VCaP (cell line): ENCODE measurements around the gene TMEM44.

Source experiments
- H3K27ac ChIP-seq: fragments of 450-650 bp; 2 replicates; pipeline ENCODE4 v1.5.1; 2017
- CTCF ChIP-seq: fragments of 450-650 bp; conservative IDR thresholded peaks from 2 replicates; pipeline ENCODE4 v1.5.1; 2017; ENCODE audit warnings: mild to moderate bottlenecking, moderate library complexity

Gene TMEM44

DNA sequence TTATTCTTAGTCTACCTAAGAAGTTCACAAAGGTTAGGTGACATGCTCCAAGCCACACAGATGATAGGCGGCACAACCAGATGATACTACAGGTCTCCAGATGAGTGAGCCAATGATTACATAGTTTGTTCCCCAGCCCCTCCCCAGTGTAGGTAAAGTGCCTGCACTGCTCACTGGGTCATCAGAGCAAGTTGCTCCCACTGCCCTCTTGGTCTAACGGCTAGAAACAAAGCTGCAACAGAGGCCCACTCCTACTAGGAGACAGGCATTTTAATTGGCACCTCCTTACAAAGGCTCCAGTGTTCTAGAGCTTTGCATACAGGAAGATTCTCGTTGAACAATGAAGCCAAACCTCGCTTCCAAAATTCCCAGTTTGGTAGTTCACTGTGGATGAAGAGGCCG lies 47.3 kb downstream of the TMEM44 start:
- TF ChIP-seq CTCF = no peak
- no peak overlapping the region for H3K27ac ChIP-seq

GRCh38 chr3:194584866-194585265 lies 48.4 kb downstream of the TMEM44 start:
- no peak for TF ChIP-seq CTCF
- H3K27ac ChIP-seq = no peak overlapping the region

GRCh38 chr3:194584320-194584776 lies 48.9 kb downstream of the TMEM44 start:
- TF ChIP-seq CTCF = no peak
- H3K27ac ChIP-seq = peak overlapping the region; percentile 87

- H3K27ac ChIP-seq = no peak overlapping the region
- TF ChIP-seq CTCF = no peak
Observed at GRCh38 chr3:194582196-194582905, 50.9 kb downstream of the TMEM44 start.

DNA sequence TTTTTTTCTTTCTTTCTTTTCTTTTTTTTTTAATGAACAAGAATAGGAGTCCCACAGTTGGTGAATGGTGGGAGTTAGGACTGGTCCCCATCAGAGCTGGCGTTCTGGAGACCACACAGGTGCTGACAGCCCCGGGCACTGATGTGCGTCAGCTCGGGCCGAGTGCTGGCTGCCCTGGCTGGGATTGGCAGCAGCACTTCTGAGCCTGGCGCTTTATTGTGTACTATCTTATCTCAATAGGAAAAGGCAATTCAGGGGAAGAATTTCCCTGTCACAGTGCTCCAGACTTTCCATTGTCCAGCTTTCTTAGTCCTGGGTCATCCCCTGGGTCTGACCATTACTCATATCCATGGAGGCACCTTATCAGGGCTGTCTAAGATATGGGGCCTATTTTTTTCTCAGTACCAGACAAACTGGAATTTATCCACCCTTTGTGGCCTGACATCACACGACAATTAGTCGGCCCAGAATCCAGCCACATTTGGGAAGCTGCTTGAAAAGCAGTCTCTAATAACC lies 54.1 kb downstream of the TMEM44 start:
- H3K27ac ChIP-seq = no peak overlapping the region
- no peak for TF ChIP-seq CTCF

DNA sequence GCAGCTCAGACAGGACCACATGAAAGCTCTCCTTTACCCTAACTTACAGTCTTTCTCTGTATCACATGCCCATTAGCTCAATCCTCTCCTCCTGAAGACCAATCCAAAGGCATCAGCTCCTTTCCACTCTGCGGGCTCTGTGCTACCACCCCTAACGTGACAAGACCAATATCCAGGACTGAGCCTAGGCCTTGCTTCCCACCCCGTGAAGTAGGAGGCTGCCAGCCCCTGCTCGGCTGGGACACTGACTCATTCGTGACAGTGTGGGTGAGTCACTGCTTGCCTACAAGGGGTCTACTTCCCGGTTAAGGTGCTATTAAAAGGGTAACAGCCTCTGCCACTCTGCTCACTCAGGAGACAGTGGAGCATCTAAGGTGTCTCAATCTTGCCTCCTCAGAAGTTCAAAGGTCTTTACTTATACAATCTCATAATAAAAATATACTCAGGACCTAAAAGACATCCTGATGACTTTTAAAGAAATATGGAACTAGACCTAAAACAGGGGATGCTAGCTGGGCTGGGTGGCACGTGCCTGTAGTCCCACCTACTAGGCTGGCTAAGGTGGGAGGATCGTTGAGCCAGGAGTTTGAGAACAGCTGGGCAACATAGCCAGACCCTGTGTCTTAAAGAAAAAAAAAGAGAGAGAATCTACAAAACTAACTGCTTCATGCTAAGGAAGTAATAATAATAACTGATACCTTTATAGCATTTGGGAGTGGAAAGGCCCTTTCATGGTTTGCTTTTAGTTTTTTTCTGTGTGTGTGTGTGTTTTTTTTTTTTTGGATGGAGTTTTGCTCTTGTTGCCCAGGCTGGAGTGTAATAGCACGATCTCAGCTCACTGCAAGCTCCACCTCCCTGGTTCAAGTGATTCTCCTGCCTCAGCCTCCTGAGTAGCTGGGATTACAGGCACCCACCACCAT lies 55.0 kb downstream of the TMEM44 start:
- H3K27ac ChIP-seq = no peak overlapping the region
- TF ChIP-seq CTCF = no peak

- no peak for TF ChIP-seq CTCF
- no peak overlapping the region for H3K27ac ChIP-seq
Observed at GRCh38 chr3:194575484-194576210, 57.6 kb downstream of the TMEM44 start.
